ENCODE measurements around the gene ITPRID1. TPM values are rescaled to one million over a fixed set of nuclear protein-coding genes. Genes with fewer than 3 reads are reported as not detected.

The ITPRID1 gene
- total and polyA plus RNA-seq, 12 donors: not detected

- H3K36me3 ChIP-seq: no peaks in the 10 kb centered on the region
- no peaks in the 10 kb centered on the region for H3K4me1 ChIP-seq
- H3K9me3 ChIP-seq: no peaks in the 10 kb centered on the region
- intact Hi-C loops (cut with DNase I): no loop called here
- H3K27me3 ChIP-seq: peaks cover 0 to 3% (median 0%) of the 10 kb centered on the region in 7 donors
- no peak for TF ChIP-seq CTCF (IDR thresholded peaks at IDR 0.05)
- H3K27ac ChIP-seq: no peak overlapping the region
- DNase-seq (no peak), ATAC-seq (no peak)
- WGBS, 2 donors: 52 to 56% methylated on average over 5 of the region's 5 CpGs
- no peak overlapping the region for H3K4me3 ChIP-seq
Measured at GRCh38 chr7:31707089-31707488, 193.2 kb downstream of the ITPRID1 start.

Other genes starting within 250 kb of the ITPRID1 start
- gene NEUROD6, start 173.4 kb upstream of the ITPRID1 start, total RNA-seq: not detected
- not detected for gene NEUROD6, start 173.4 kb upstream of the ITPRID1 start, polyA plus RNA-seq
- not detected for gene PPP1R17, start 173.1 kb downstream of the ITPRID1 start, total RNA-seq
- not detected for gene PPP1R17, start 173.1 kb downstream of the ITPRID1 start, polyA plus RNA-seq

Data from heart right ventricle (tissue), 16 donors.